Lower leg skin (tissue), 4 donors: Measurements from ENCODE around the gene GYPC. TPM values are rescaled to one million over a fixed set of nuclear protein-coding genes. Genes with fewer than 3 reads are reported as not detected.
A peak's percentile ranks its signal among the peaks of the same experiment; 100 is the strongest.

Experiments used
- DNase-seq, 2 donors: peaks; one replicate each; pipeline ENCODE4 v3.0.0-alpha.2; 2019; ENCODE audit warnings: low spot score in 2 of 2
- H3K4me3 ChIP-seq: fragments of 200-600 bp; sonication (generic); 2 replicates; pipeline ENCODE4 v1.5.1; 2017; ENCODE audit warnings: mild to moderate bottlenecking, low read depth; ENCODE audit not compliant: poor library complexity, severe bottlenecking
- CTCF ChIP-seq, 3 donors: fragments of 450-650 bp; IDR thresholded peaks; one replicate each; pipeline ENCODE4 v1.5.1; 2016; ENCODE audit warnings: antibody characterized with exemption in 3 of 3, mild to moderate bottlenecking in 3 of 3, moderate library complexity in 2 of 3
- POLR2A ChIP-seq, 2 donors: fragments of 450-650 bp; IDR thresholded peaks; one replicate each; pipeline ENCODE4 v1.6.1; 2016 to 2017; ENCODE audit warnings: antibody characterized with exemption in 2 of 2, mild to moderate bottlenecking in 1 of 2, moderate library complexity in 1 of 2
- WGBS, 2 donors: methylation state at CpG; one replicate each; pipeline ENCODE4 v1.1.5; 2018; 5-methylcytosine and 5-hydroxymethylcytosine counted together
- intact Hi-C: fragments of 100-400 bp; cut with DNase I; formaldehyde crosslinking; loops from one replicate; pipeline ENCODE4 v1.15.0; 2023; ENCODE audit warnings: low total_unique reads
- total RNA-seq, 4 donors: library from RNA; depleted of rRNA; stranded (reverse); fragments of >200 nt; gene quantifications; one replicate each; pipeline ENCODE4 v1.1.0, GENCODE V29; 2016

Gene GYPC
- total RNA-seq, 4 donors from 2014 or later = 16.9 to 55.6 (median 21.7) TPM

- TF ChIP-seq CTCF (IDR thresholded peaks at IDR 0.05) (no peak), POLR2A (IDR thresholded peaks at IDR 0.05) (no peak)
- WGBS, 2 donors = 89% methylated on average over 4 of the region's 4 CpGs
- peak in 1 of 2 donors; percentile 37 for DNase-seq
- H3K4me3 ChIP-seq = no peak overlapping the region
- intact Hi-C loops = no loop called here
Observed at GRCh38 chr2:126653109-126653508, 2.8 kb upstream of the GYPC start.

- no peak for DNase-seq
- 90 to 95% methylated on average over 4 of the region's 4 CpGs for WGBS, 2 donors
- intact Hi-C loops = no loop called here
- TF ChIP-seq POLR2A (IDR thresholded peaks at IDR 0.05) (no peak), CTCF (IDR thresholded peaks at IDR 0.05) (no peak)
- H3K4me3 ChIP-seq = no peak overlapping the region
Observed at GRCh38 chr2:126653761-126654160, 2.2 kb upstream of the GYPC start.

- H3K4me3 ChIP-seq = no peak overlapping the region
- TF ChIP-seq POLR2A (IDR thresholded peaks at IDR 0.05) (no peak), CTCF (IDR thresholded peaks at IDR 0.05) (no peak)
- peak in 1 of 2 donors; percentile 79 for DNase-seq
- WGBS, 2 donors = 81 to 93% methylated on average over 7 of the region's 7 CpGs
- intact Hi-C loops = no loop called here
Observed at GRCh38 chr2:126655051-126655450, 907 bp upstream of the GYPC start.

- H3K4me3 ChIP-seq = peak overlapping the region; percentile 45
- WGBS, 2 donors = 2 to 3% methylated on average over 34 to 36 of the region's 38 CpGs
- no peak for TF ChIP-seq CTCF (IDR thresholded peaks at IDR 0.05)
- TF ChIP-seq POLR2A (IDR thresholded peaks at IDR 0.05) = no peak
- DNase-seq = peak in 1 of 2 donors; percentile 89
- intact Hi-C loops = no loop called here
Observed at GRCh38 chr2:126656431-126657147, 631 bp downstream of the GYPC start.

- DNase-seq = peak; percentile 45 to 88
- TF ChIP-seq POLR2A (IDR thresholded peaks at IDR 0.05) (no peak), CTCF (IDR thresholded peaks at IDR 0.05) (no peak)
- intact Hi-C loops = no loop called here
- peak overlapping the region; percentile 45 for H3K4me3 ChIP-seq
- WGBS, 2 donors = 25 to 30% methylated on average over 16 of the region's 16 CpGs
Observed at GRCh38 chr2:126657148-126657635, 1.2 kb downstream of the GYPC start.
